Gastroesophageal sphincter (tissue), 3 donors: ENCODE results near the gene LRRC28.

ENCODE experiments used
- CTCF ChIP-seq, 4 experiments: fragments of 200-600 bp in 2 of 4; fragments of 450-650 bp in 2 of 4; sonication (generic) in 1 of 4; IDR thresholded peaks; one replicate each; pipeline ENCODE4 v1.5.1; 2017 to 2019; ENCODE audit warnings: antibody characterized with exemption in 4 of 4, mild to moderate bottlenecking in 2 of 4, moderate library complexity in 2 of 4
- POLR2A ChIP-seq, 2 donors: fragments of 450-650 bp; IDR thresholded peaks; one replicate each; pipeline ENCODE4 v1.6.1; 2017; ENCODE audit warnings: antibody characterized with exemption in 2 of 2, mild to moderate bottlenecking in 2 of 2, moderate library complexity in 1 of 2

DNA sequence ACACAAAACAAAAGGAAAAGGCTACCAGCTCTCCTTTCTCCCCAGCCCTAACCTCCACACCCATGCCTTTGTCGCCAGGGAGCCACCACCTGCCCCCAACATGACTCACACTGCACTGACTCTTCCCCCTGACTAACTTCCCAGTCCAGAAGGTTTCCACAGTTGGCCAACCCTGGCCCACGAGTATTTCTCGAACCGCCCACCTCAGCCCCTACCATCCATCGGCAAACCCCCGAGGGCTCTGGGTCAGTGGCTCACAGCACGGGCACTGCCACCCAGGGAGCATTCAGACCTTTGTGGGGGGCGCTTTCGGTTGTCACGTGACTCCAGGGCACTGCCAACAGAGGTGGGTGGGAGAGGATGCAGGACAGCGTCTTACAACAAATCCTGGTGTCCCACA, 152.3 kb downstream of the LRRC28 start:
- TF ChIP-seq POLR2A (IDR thresholded peaks at IDR 0.05) (no peak), CTCF (IDR thresholded peaks at IDR 0.05) (no peak)
